K562 (cell line): Measurements from ENCODE around the gene RSF1. TPM values are rescaled to one million over a fixed set of nuclear protein-coding genes. Genes with fewer than 3 reads are reported as not detected.

ENCODE experiments used
- CHD4 ChIP-seq: fragments of 200-600 bp; sonication (generic); IDR thresholded peaks from 3 replicates; pipeline ENCODE4 v1.6.1; 2012; ENCODE audit warnings: low read depth, mild to moderate bottlenecking, mixed read lengths, low read length, inconsistent platforms; ENCODE audit not compliant: insufficient read depth, insufficient replicate concordance, poor library complexity, severe bottlenecking
- EZH2 ChIP-seq: IDR thresholded peaks from 2 replicates; pipeline ENCODE4 v1.6.1; 2012; ENCODE audit warnings: low read depth, mild to moderate bottlenecking, inconsistent platforms, low read length, borderline replicate concordance
- GABPB2 ChIP-seq: fragments of 250-450 bp; sonication (Bioruptor Pico); conservative IDR thresholded peaks from 2 replicates; pipeline ENCODE4 v1.5.1; 2021; ENCODE audit warnings: mild to moderate bottlenecking
- GTF2E2 ChIP-seq: fragments of 200-800 bp; sonication (Bioruptor generic); IDR thresholded peaks from 2 replicates; pipeline ENCODE4 v1.6.1; 2016; ENCODE audit warnings: missing genetic modification characterization, missing compliant biosample characterization
- KLF6 ChIP-seq: fragments of 250-450 bp; sonication (Bioruptor Pico); IDR thresholded peaks from 2 replicates; pipeline ENCODE4 v1.4.0; 2020; ENCODE audit warnings: mild to moderate bottlenecking, moderate library complexity, borderline replicate concordance
- MEIS2 ChIP-seq: fragments of 450-650 bp; IDR thresholded peaks from 2 replicates; pipeline ENCODE4 v1.6.1; 2014; ENCODE audit warnings: mild to moderate bottlenecking; ENCODE audit not compliant: partially characterized antibody
- MTA3 ChIP-seq: fragments of 450-650 bp; formaldehyde crosslinking; IDR thresholded peaks from 2 replicates; pipeline ENCODE4 v1.6.1; 2017; ENCODE audit warnings: mild to moderate bottlenecking, borderline replicate concordance
- NFE2L1 ChIP-seq: fragments of 450-650 bp; IDR thresholded peaks from 2 replicates; pipeline ENCODE4 v1.6.1; 2016; ENCODE audit warnings: missing genetic modification characterization, low read depth, mild to moderate bottlenecking, missing compliant biosample characterization, moderate library complexity, borderline replicate concordance
- NR0B1 ChIP-seq: fragments of 450-650 bp; IDR thresholded peaks from one replicate; pipeline ENCODE4 v1.6.1; 2018; ENCODE audit warnings: mild to moderate bottlenecking, moderate library complexity; ENCODE audit not compliant: partially characterized antibody
- PHTF2 ChIP-seq: fragments of 250-450 bp; sonication (Bioruptor Pico); IDR thresholded peaks from 2 replicates; pipeline ENCODE4 v1.5.0; 2021; ENCODE audit warnings: mild to moderate bottlenecking
- PPARD ChIP-seq: fragments of 250-450 bp; sonication (Bioruptor Pico); IDR thresholded peaks from 2 replicates; pipeline ENCODE4 v1.8.0; 2022; ENCODE audit warnings: inconsistent platforms, mild to moderate bottlenecking, moderate library complexity
- PTTG1 ChIP-seq: fragments of 450-650 bp; IDR thresholded peaks from 2 replicates; pipeline ENCODE4 v1.6.1; 2016; ENCODE audit warnings: low read depth, mild to moderate bottlenecking, missing genetic modification characterization, missing compliant biosample characterization
- RAD51 ChIP-seq: fragments of 450-650 bp; IDR thresholded peaks from 2 replicates; pipeline ENCODE4 v1.7.1; 2016; ENCODE audit warnings: low read depth, mild to moderate bottlenecking, borderline replicate concordance
- TCF7 ChIP-seq: sonication (generic); IDR thresholded peaks from 2 replicates; pipeline ENCODE4 v1.6.1; 2016; ENCODE audit warnings: antibody characterized with exemption, borderline replicate concordance
- ZNF146 ChIP-seq: IDR thresholded peaks from one replicate; pipeline ENCODE4 v1.6.1; 2018; ENCODE audit warnings: missing compliant biosample characterization; ENCODE audit not compliant: unreplicated experiment
- ZNF165 ChIP-seq: fragments of 250-450 bp; sonication (Bioruptor Pico); IDR thresholded peaks from 2 replicates; pipeline ENCODE4 v1.4.0; 2020; ENCODE audit warnings: borderline replicate concordance
- ZNF785 ChIP-seq: fragments of 250-450 bp; sonication (Bioruptor Pico); IDR thresholded peaks from 2 replicates; pipeline ENCODE4 v1.4.0; 2020; ENCODE audit warnings: mild to moderate bottlenecking
- polyA plus RNA-seq, 8 experiments: library from polyadenylated mRNA; depleted of rRNA in 4 of 8; stranded (reverse) in 5 of 8; unstranded in 3 of 8; fragments of >200 nt; fragmentation: Nextera tagmentation in 2 of 8; fragmentation: Illumina TruSeq in 1 of 8; extraction: Ambion mirVana in 2 of 8; extraction: Trizol in 1 of 8; gene quantifications; 2 replicates each; pipeline versions ENCODE4 v1.2.1 to v1.2.3, GENCODE V29; 2011 to 2014; ENCODE audit warnings: inconsistent platforms in 1 of 8, missing spikeins in 1 of 8
- total RNA-seq, 7 experiments: library from RNA; depleted of rRNA in 6 of 7; stranded (reverse); fragments of >200 nt in 6 of 7; fragmentation: Illumina TruSeq in 2 of 7; extraction: Trizol in 2 of 7; gene quantifications; 2 replicates each; pipeline versions ENCODE4 v1.2.1 to v1.2.3, GENCODE V29; 2011 to 2021; ENCODE audit warnings: low replicate concordance in 1 of 7
- TF ChIP-seq, protein P1 (sequence below): fragments of 450-650 bp; IDR thresholded peaks from 2 replicates; pipeline ENCODE4 v1.6.1; 2016; ENCODE audit warnings: missing biosample characterization, missing genetic modification characterization
- TF ChIP-seq, protein P2 (sequence below): fragments of 450-650 bp; IDR thresholded peaks from 2 replicates; pipeline ENCODE4 v1.6.1; 2016; ENCODE audit warnings: antibody characterized with exemption

RSF1 gene
- total and polyA plus RNA-seq, 9 of the 15 experiments (the other 6 are each of a cell fraction or from before 2014, with no cell fraction given) = 9.7 to 63.6 (median 42.8) TPM

GRCh38 chr11:77637345-77638165 lies 183.0 kb downstream of the RSF1 start, which contains the start of gene CLNS1A (continued):
- TF ChIP-seq PTTG1 = peak; percentile 49; the same call in 1 of the 2 replicates
- TF ChIP-seq EZH2 = no peak
- no peak for TF ChIP-seq NR0B1
- no peak for TF ChIP-seq ZNF785
- TF ChIP-seq KLF6 (CRISPR knock-in tag) = no peak
- no peak for TF ChIP-seq GABPB2 (CRISPR knock-in tag)
- peak; percentile 77; the same call in 1 of the 2 replicates for TF ChIP-seq MTA3
- no peak for TF ChIP-seq MEIS2
- TF ChIP-seq CHD4 = no peak
- TF ChIP-seq RAD51 = no peak; the same call in 1 of the 2 replicates
- TF ChIP-seq ZNF146 = no peak
- no peak for TF ChIP-seq PPARD (CRISPR knock-in tag)
- TF ChIP-seq ZNF165 (CRISPR knock-in tag) = no peak
- TF ChIP-seq TCF7 = 0 out of 2 replicates have a peak, but pooled peaks have one; percentile 37
- TF ChIP-seq PHTF2 (CRISPR knock-in tag) = no peak
- no peak for TF ChIP-seq NFE2L1 (tag)
- TF ChIP-seq GTF2E2 (tag) = peak; percentile 88
- TF ChIP-seq, protein P1, sequence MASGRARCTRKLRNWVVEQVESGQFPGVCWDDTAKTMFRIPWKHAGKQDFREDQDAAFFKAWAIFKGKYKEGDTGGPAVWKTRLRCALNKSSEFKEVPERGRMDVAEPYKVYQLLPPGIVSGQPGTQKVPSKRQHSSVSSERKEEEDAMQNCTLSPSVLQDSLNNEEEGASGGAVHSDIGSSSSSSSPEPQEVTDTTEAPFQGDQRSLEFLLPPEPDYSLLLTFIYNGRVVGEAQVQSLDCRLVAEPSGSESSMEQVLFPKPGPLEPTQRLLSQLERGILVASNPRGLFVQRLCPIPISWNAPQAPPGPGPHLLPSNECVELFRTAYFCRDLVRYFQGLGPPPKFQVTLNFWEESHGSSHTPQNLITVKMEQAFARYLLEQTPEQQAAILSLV (tag) = no peak
- TF ChIP-seq, protein P2, sequence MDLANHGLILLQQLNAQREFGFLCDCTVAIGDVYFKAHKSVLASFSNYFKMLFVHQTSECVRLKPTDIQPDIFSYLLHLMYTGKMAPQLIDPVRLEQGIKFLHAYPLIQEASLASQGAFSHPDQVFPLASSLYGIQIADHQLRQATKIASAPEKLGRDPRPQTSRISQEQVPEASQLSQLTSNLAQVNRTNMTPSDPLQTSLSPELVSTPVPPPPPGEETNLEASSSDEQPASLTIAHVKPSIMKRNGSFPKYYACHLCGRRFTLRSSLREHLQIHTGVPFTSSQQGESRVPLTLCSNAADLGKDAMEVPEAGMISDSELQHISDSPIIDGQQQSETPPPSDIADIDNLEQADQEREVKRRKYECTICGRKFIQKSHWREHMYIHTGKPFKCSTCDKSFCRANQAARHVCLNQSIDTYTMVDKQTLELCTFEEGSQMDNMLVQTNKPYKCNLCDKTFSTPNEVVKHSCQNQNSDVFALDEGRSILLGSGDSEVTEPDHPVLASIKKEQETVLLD = no peak
